ENCODE measurements around the gene COL5A1.

Gene COL5A1

GRCh38 chr9:134626571-134627416 is 14.8 kb upstream of the COL5A1 start:
- peak; percentile 16 for DNase-seq

GRCh38 chr9:134627417-134628353 is 13.9 kb upstream of the COL5A1 start:
- peak; percentile 9 for DNase-seq

GRCh38 chr9:134628354-134628736 is 13.3 kb upstream of the COL5A1 start:
- DNase-seq: peak; percentile 14

GRCh38 chr9:134629061-134629585 is 12.5 kb upstream of the COL5A1 start:
- no peak for DNase-seq

GRCh38 chr9:134629586-134630392 is 11.8 kb upstream of the COL5A1 start:
- peak; percentile 4 for DNase-seq

GRCh38 chr9:134630393-134630790 is 11.2 kb upstream of the COL5A1 start:
- peak; percentile 9 for DNase-seq

GRCh38 chr9:134630861-134631260 is 10.7 kb upstream of the COL5A1 start:
- DNase-seq: no peak

GRCh38 chr9:134631881-134632280 is 9.7 kb upstream of the COL5A1 start:
- no peak for DNase-seq

GRCh38 chr9:134632329-134632728 is 9.3 kb upstream of the COL5A1 start:
- no peak for DNase-seq

GRCh38 chr9:134633362-134634142 is 8.1 kb upstream of the COL5A1 start:
- no peak for DNase-seq

GRCh38 chr9:134634176-134634575 is 7.4 kb upstream of the COL5A1 start:
- no peak for DNase-seq

GRCh38 chr9:134634667-134635230 is 6.9 kb upstream of the COL5A1 start:
- DNase-seq: no peak

- DNase-seq: no peak
These were observed 6.1 kb upstream of the COL5A1 start for GRCh38 chr9:134635351-134636148.

- no peak for DNase-seq
These were observed 5.5 kb upstream of the COL5A1 start for GRCh38 chr9:134636149-134636507.

GRCh38 chr9:134637241-134637640 is 4.4 kb upstream of the COL5A1 start:
- DNase-seq: no peak

- no peak for DNase-seq
These were observed 3.7 kb upstream of the COL5A1 start for GRCh38 chr9:134637696-134638501.

- no peak for DNase-seq
These were observed 3.0 kb upstream of the COL5A1 start for GRCh38 chr9:134638502-134639090.

- DNase-seq: no peak
These were observed 1.6 kb upstream of the COL5A1 start for GRCh38 chr9:134639994-134640393.

- no peak for DNase-seq
These were observed 964 bp upstream of the COL5A1 start for GRCh38 chr9:134640506-134641172.
